HEK293 (cell line): ENCODE results near the gene CASTOR2.

Experiments used
- CTCF ChIA-PET: fragments of 350-600 bp; formaldehyde crosslinking; extraction: SDS; loops from one replicate; lab custom pipeline; 2021; ENCODE audit warnings: antibody characterized with exemption; lab: Yijun Ruan, JAX
- POLR2A ChIA-PET: fragments of 300-600 bp; formaldehyde crosslinking; extraction: SDS; loops from one replicate; lab custom pipeline; 2020; ENCODE audit warnings: antibody characterized with exemption, inconsistent platforms; lab: Yijun Ruan, JAX
- H3K27ac ChIP-seq: fragments of 200-500 bp; sonication (Bioruptor generic); 2 replicates; pipeline ENCODE4 v1.5.1; 2014; ENCODE audit warnings: low read depth, low read length, control low read depth, inconsistent platforms; ENCODE audit errors: extremely low read depth
- H3K36me3 ChIP-seq, 2 experiments: fragments of 200-500 bp in 1 of 2; sonication (Bioruptor generic) in 1 of 2; 1 replicate in 1 of 2; 2 replicates in 1 of 2; pipeline ENCODE4 v1.5.1; 2014 to 2017; ENCODE audit warnings: inconsistent platforms in 2 of 2, low read length in 2 of 2; ENCODE audit not compliant: control insufficient read depth in 2 of 2, insufficient read depth in 1 of 2
- H3K4me1 ChIP-seq: fragments of 200-500 bp; sonication (Bioruptor generic); 2 replicates; pipeline ENCODE4 v1.5.1; 2014; ENCODE audit warnings: mild to moderate bottlenecking, low read length, inconsistent platforms; ENCODE audit not compliant: control insufficient read depth, insufficient read depth
- H3K4me3 ChIP-seq: 2 replicates; pipeline ENCODE4 v1.5.1; 2011; ENCODE audit warnings: low read depth, mild to moderate bottlenecking, control low read depth, low read length, moderate library complexity
- H3K9me3 ChIP-seq: fragments of 200-500 bp; sonication (Bioruptor generic); 2 replicates; pipeline ENCODE4 v1.5.1; 2014; ENCODE audit warnings: low read depth, low read length, inconsistent platforms; ENCODE audit not compliant: control insufficient read depth, insufficient read depth
- BCL11A ChIP-seq: fragments of 450-650 bp; formaldehyde crosslinking; IDR thresholded peaks from 2 replicates; pipeline ENCODE4 v1.5.1; 2016; ENCODE audit warnings: low read depth, missing biosample characterization, missing genetic modification characterization
- INSM2 ChIP-seq: fragments of 450-650 bp; formaldehyde crosslinking; IDR thresholded peaks from 2 replicates; pipeline ENCODE4 v1.5.1; 2016; ENCODE audit warnings: missing biosample characterization, missing genetic modification characterization
- KLF10 ChIP-seq: fragments of 450-650 bp; IDR thresholded peaks from 2 replicates; pipeline ENCODE4 v1.5.1; 2018; ENCODE audit warnings: missing biosample characterization, mild to moderate bottlenecking, missing genetic modification characterization
- SCRT2 ChIP-seq: fragments of 450-650 bp; formaldehyde crosslinking; IDR thresholded peaks from 2 replicates; pipeline ENCODE4 v1.5.1; 2016; ENCODE audit warnings: missing biosample characterization, missing genetic modification characterization
- ZIC2 ChIP-seq: fragments of 450-650 bp; formaldehyde crosslinking; IDR thresholded peaks from 2 replicates; pipeline ENCODE4 v1.5.1; 2016; ENCODE audit warnings: missing biosample characterization, missing genetic modification characterization
- ZNF148 ChIP-seq: fragments of 450-650 bp; formaldehyde crosslinking; IDR thresholded peaks from 2 replicates; pipeline ENCODE4 v1.5.0; 2017; ENCODE audit warnings: missing biosample characterization, missing genetic modification characterization, borderline replicate concordance
- ZNF155 ChIP-seq: fragments of 450-650 bp; formaldehyde crosslinking; IDR thresholded peaks from 2 replicates; pipeline ENCODE4 v1.5.1; 2016; ENCODE audit warnings: missing biosample characterization, missing genetic modification characterization
- ZNF211 ChIP-seq: fragments of 450-650 bp; formaldehyde crosslinking; IDR thresholded peaks from 2 replicates; pipeline ENCODE4 v1.5.1; 2016; ENCODE audit warnings: low read depth, missing biosample characterization, missing genetic modification characterization
- ZNF274 ChIP-seq, 2 experiments: fragments of 200-500 bp in 1 of 2; fragments of 450-650 bp in 1 of 2; sonication (Bioruptor generic) in 1 of 2; formaldehyde crosslinking in 1 of 2; IDR thresholded peaks; 2 replicates each; pipeline versions ENCODE4 v1.5.1 to v1.6.1; 2014 to 2016; ENCODE audit warnings: borderline replicate concordance in 1 of 2, inconsistent platforms in 1 of 2, low read length in 1 of 2, missing biosample characterization in 1 of 2, missing genetic modification characterization in 1 of 2
- ZNF366 ChIP-seq: fragments of 450-650 bp; formaldehyde crosslinking; conservative IDR thresholded peaks from 2 replicates; pipeline ENCODE4 v1.5.1; 2016; ENCODE audit warnings: missing biosample characterization, missing genetic modification characterization
- ZNF398 ChIP-seq: fragments of 450-650 bp; formaldehyde crosslinking; IDR thresholded peaks from 2 replicates; pipeline ENCODE4 v1.5.1; 2017; ENCODE audit warnings: missing biosample characterization, missing genetic modification characterization
- ZNF513 ChIP-seq: fragments of 450-650 bp; IDR thresholded peaks from 2 replicates; pipeline ENCODE4 v1.5.1; 2018; ENCODE audit warnings: missing biosample characterization, missing genetic modification characterization
- ZNF521 ChIP-seq: fragments of 450-650 bp; formaldehyde crosslinking; IDR thresholded peaks from 2 replicates; pipeline ENCODE4 v1.5.1; 2017; ENCODE audit warnings: missing biosample characterization, mild to moderate bottlenecking, missing genetic modification characterization
- ZNF623 ChIP-seq: fragments of 450-650 bp; formaldehyde crosslinking; IDR thresholded peaks from 2 replicates; pipeline ENCODE4 v1.5.1; 2016; ENCODE audit warnings: missing biosample characterization, missing genetic modification characterization
- ZNF626 ChIP-seq: fragments of 450-650 bp; sonication (Bioruptor Pico); formaldehyde crosslinking; IDR thresholded peaks from 2 replicates; pipeline ENCODE4 v1.5.1; 2018; ENCODE audit warnings: missing biosample characterization, missing genetic modification characterization, inconsistent platforms
- ZSCAN30 ChIP-seq: fragments of 450-650 bp; IDR thresholded peaks from 2 replicates; pipeline ENCODE4 v1.5.1; 2018; ENCODE audit warnings: missing biosample characterization, mild to moderate bottlenecking, missing genetic modification characterization, moderate library complexity
- ZSCAN4 ChIP-seq: fragments of 450-650 bp; formaldehyde crosslinking; IDR thresholded peaks from 2 replicates; pipeline ENCODE4 v1.5.1; 2017; ENCODE audit warnings: missing biosample characterization, missing genetic modification characterization

Gene CASTOR2

GRCh38 chr7:75017832-75018231, 53.3 kb downstream of the CASTOR2 start (continued):
- TF ChIP-seq ZNF211 (no peak), ZIC2 (tag by site-specific recombination) (no peak), ZNF521 (no peak), INSM2 (tag by site-specific recombination) (no peak)

GRCh38 chr7:75018570-75019364, 54.3 kb downstream of the CASTOR2 start:
- no peaks in the 10 kb centered on the region for H3K4me1 ChIP-seq
- ChIA-PET POLR2A (no interaction called here), CTCF (no interaction called here)
- no peak overlapping the region for H3K27ac ChIP-seq
- peaks cover 0 to 17% of the 10 kb centered on the region in 2 experiments; a peak in 2 of 3 replicates for H3K36me3 ChIP-seq
- no peaks in the 10 kb centered on the region for H3K9me3 ChIP-seq
- no peak for TF ChIP-seq BCL11A (tag by site-specific recombination)
- TF ChIP-seq ZSCAN30 (tag by site-specific recombination), result no peak
- TF ChIP-seq ZNF623 (tag by site-specific recombination), result peak; percentile 92
- no peak for TF ChIP-seq ZNF274 (IDR thresholded peaks at IDR 0.05; ENCODE audit: low read length)
- no peak for TF ChIP-seq ZNF274 (tag by site-specific recombination; IDR thresholded peaks at IDR 0.05; ENCODE audit: borderline replicate concordance)
- no peak for TF ChIP-seq ZSCAN4 (tag by site-specific recombination)
- TF ChIP-seq ZNF398, result no peak
- peak; percentile 76 for TF ChIP-seq SCRT2 (tag by site-specific recombination)
- TF ChIP-seq ZNF366 (tag by site-specific recombination), result no peak
- TF ChIP-seq KLF10 (tag by site-specific recombination), result no peak
- TF ChIP-seq ZNF148 (tag by site-specific recombination), result no peak
- TF ChIP-seq ZNF155, result no peak
- no peak for TF ChIP-seq ZNF513 (tag by site-specific recombination)
- TF ChIP-seq ZNF626 (tag by site-specific recombination), result no peak
- H3K4me3 ChIP-seq, result no peak overlapping the region
